Measurements from ENCODE around the gene DNAJC12. TPM values are rescaled to one million over a fixed set of nuclear protein-coding genes. Genes with fewer than 3 reads are reported as not detected.

The DNAJC12 gene
- polyA plus RNA-seq (2011; rRNA removed): 80.0 and 87.9 TPM in 2 replicates
- 15.4 and 15.5 TPM in 2 replicates for polyA plus RNA-seq (2012; cell fraction: cytosol; rRNA removed)
- 3.5 and 7.5 TPM in 2 replicates for polyA plus RNA-seq (2012; cell fraction: nucleus; rRNA removed)
- 13.1 to 19.8 TPM (median 19.1 TPM) in 3 replicates for polyA plus RNA-seq (2017; fragmentation: RNase III; extraction: RNeasy Plus Mini Kit Qiagen cat#74134 plus additional on column Dnase treatment)
- polyA minus RNA-seq (2011; rRNA and poly(A)+ RNA removed): 5.2 and 5.8 TPM in 2 replicates

DNA sequence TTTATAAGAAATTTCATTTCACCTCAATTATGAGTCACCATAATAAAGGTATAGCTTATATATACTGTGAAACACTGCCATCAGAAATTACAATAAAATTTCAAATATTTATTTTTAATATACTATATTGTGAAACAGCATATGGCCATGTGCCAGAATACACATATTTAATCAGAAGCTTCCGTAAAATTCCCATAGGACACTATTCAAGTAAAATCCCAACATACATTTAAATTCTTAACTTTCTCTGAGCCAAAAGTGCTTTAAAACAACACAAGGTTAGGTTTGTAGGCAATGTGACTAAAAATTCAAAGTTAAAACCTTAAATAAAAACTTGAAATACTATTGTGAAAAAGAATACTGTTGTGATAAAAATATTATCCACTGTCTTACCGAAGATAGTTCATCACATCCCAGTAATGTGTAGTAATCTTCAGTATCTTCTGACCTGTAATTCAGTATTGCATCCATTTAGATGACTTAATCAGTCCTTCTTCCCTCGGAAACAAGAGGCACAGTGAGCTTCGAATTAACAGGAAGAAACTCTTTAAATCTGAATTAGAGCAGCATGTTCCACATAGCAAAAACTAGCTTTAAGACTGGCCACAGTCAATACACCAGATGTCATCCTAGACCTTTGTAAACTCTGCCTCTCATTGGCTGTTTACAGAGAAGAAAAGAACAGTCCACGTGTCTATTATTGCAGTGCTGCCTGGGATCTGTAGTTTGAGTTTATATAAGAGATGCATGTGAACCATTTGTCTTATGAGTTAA lies at the start of gene DNAJC12:
Gene DNAJC12 (minus strand): TSS at position 648 of the 774 bp plus-strand sequence. CDS start 177 bp downstream, at position 471.
- ChIA-PET POLR2A (interaction anchor here (0.6 to 1.7 kb wide), 7 partner anchors 12 to 494 kb away, joined by 3 to 7 read pairs (median 5); partner anchors contain the start of gene HNRNPH3), CTCF (interaction anchor here (0.6 to 2.2 kb wide), 4 partner anchors 9 to 1014 kb away, joined by 3 to 11 read pairs (median 6); no protein-coding TSS in a partner anchor)
- H3K9me3 ChIP-seq: no peaks in the 10 kb centered on the region
- peak within 1 kb of the TSS; percentile 63 for H3K27ac ChIP-seq
- TF ChIP-seq FOSL2 (IDR thresholded peaks at IDR 0.05) (no peak), FOSL2 (CRISPR knock-in tag; IDR thresholded peaks at IDR 0.05) (no peak), CBX2 (IDR thresholded peaks at IDR 0.05; ENCODE audit: borderline replicate concordance, low read depth) (no peak), SMC3 (IDR thresholded peaks at IDR 0.05) (0 out of 3 replicates have a peak, but pooled peaks have one; percentile 12), RAD21 (conservative IDR thresholded peaks at IDR 0.05 in 1 of 2, IDR thresholded peaks at IDR 0.05 in 1 of 2) (0 out of 5 replicates have a peak, but pooled peaks have one; percentile 2 to 17), MYC (IDR thresholded peaks at IDR 0.05; ENCODE audit: borderline replicate concordance, low read length) (0 out of 2 replicates have a peak, but pooled peaks have one; percentile 21), EHMT2 (IDR thresholded peaks at IDR 0.05; ENCODE audit: low read depth) (no peak), SREBF2 (IDR thresholded peaks at IDR 0.05) (no peak), CEBPB (IDR thresholded peaks at IDR 0.05) (peak in 1 of 2 experiments; percentile 4; a peak in 1 of 4 replicates), RCOR1 (IDR thresholded peaks at IDR 0.05; ENCODE audit: low read depth, low read length) (no peak), MAFK (IDR thresholded peaks at IDR 0.05; ENCODE audit: partially characterized antibody) (no peak), NR3C1 (IDR thresholded peaks at IDR 0.05) (no peak), ZNF302 (CRISPR knock-in tag; IDR thresholded peaks at IDR 0.05) (no peak), ZFP36 (IDR thresholded peaks at IDR 0.05; ENCODE audit: borderline replicate concordance, partially characterized antibody) (no peak)
- TF ChIP-seq, protein P1, sequence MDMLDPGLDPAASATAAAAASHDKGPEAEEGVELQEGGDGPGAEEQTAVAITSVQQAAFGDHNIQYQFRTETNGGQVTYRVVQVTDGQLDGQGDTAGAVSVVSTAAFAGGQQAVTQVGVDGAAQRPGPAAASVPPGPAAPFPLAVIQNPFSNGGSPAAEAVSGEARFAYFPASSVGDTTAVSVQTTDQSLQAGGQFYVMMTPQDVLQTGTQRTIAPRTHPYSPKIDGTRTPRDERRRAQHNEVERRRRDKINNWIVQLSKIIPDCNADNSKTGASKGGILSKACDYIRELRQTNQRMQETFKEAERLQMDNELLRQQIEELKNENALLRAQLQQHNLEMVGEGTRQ (IDR thresholded peaks at IDR 0.05): peak; percentile 78
- TF ChIP-seq, protein P2, sequence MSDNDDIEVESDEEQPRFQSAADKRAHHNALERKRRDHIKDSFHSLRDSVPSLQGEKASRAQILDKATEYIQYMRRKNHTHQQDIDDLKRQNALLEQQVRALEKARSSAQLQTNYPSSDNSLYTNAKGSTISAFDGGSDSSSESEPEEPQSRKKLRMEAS (IDR thresholded peaks at IDR 0.05): peak; percentile 68
- under 1% methylated on average over 5 of the region's 5 CpGs for WGBS (ENCODE audit: missing lambda C conversion rate)
- FAIRE-seq (peak; percentile 84), ATAC-seq (peak; percentile 96 to 99), DNase-seq (ENCODE audit: low read depth in 1 of 2, low spot score in 1 of 2) (peak; percentile 56 to 86)
- H3K4me3 ChIP-seq: peak within 1 kb of the TSS; percentile 55
- peaks cover 12% of the 10 kb centered on the region; the same call in 1 of the 3 replicates for H3K4me1 ChIP-seq
- peak within 1 kb of the TSS; percentile 76 for H3K4me2 ChIP-seq

DNA sequence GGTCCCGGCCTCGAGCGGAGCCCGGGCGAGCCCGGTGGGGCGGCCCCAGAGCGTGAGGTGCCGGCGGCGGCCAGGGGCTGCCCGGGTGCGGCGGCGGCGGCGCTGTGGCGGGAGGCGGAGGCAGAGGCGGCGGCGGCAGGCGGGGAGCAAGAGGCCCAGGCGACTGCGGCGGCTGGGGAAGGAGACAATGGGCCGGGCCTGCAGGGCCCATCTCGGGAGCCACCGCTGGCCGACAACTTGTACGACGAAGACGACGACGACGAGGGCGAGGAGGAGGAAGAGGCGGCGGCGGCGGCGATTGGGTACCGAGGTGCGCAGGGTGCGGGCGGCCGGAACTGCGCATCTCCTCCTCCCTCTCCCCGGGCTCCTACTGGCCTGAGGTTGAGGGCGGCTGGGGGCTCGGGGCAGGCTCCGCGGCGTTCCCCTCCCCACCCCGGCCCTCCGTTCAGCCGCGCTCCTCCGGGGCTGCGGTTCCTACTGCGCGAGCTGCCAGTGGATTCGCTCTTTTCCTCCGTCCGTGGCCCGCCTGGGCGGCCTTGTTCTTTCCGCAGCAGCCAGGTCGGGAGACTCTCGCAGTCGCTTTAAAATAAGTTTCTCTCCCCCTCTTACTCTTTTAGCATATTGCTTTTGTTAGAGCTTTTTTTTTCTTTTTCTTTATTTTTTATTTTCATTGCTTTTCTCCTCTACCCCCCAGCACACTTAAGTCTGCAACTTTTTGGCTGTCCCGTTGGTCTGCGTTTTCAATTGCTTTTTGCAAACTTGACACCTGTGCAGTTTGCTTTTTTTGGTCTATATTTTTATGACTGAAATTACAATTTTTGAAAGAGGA lies 47.1 kb upstream of the DNAJC12 start:
- ATAC-seq (peak; percentile 87 to 88), DNase-seq (ENCODE audit: low read depth in 1 of 2, low spot score in 1 of 2) (peak; percentile 69 to 83), FAIRE-seq (no peak)
- Histone ChIP-seq H3K4me2 (peak overlapping the region; percentile 83), H3K4me3 (peak overlapping the region; percentile 69), H3K4me1 (peaks cover 11% of the 10 kb centered on the region), H3K9me3 (no peaks in the 10 kb centered on the region), H3K27ac (peak overlapping the region; percentile 94 to 95)
- 1% methylated on average over 37 of the region's 73 CpGs for WGBS (ENCODE audit: missing lambda C conversion rate)
- TF ChIP-seq RFX5 (IDR thresholded peaks at IDR 0.05) (0 out of 2 replicates have a peak, but pooled peaks have one; percentile 33), JUN (IDR thresholded peaks at IDR 0.05) (peak; percentile 77 to 88; a peak in 4 of 5 replicates), TP53 (CRISPR knock-in tag; IDR thresholded peaks at IDR 0.05) (peak; percentile 70; the same call in 1 of the 2 replicates), POLR2A (IDR thresholded peaks at IDR 0.05; ENCODE audit: low read length) (peak; percentile 19; the same call in 1 of the 2 replicates), POLR2AphosphoS2 (conservative IDR thresholded peaks at IDR 0.05; ENCODE audit: low read length) (no peak), EHF (CRISPR knock-in tag; IDR thresholded peaks at IDR 0.05) (no peak)
- TF ChIP-seq, protein P3, sequence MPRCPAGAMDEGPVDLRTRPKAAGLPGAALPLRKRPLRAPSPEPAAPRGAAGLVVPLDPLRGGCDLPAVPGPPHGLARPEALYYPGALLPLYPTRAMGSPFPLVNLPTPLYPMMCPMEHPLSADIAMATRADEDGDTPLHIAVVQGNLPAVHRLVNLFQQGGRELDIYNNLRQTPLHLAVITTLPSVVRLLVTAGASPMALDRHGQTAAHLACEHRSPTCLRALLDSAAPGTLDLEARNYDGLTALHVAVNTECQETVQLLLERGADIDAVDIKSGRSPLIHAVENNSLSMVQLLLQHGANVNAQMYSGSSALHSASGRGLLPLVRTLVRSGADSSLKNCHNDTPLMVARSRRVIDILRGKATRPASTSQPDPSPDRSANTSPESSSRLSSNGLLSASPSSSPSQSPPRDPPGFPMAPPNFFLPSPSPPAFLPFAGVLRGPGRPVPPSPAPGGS (IDR thresholded peaks at IDR 0.05): peak; percentile 54; the same call in 1 of the 3 replicates
- ChIA-PET POLR2A (interaction anchor here (0.6 to 1.4 kb wide), 7 partner anchors 17 to 448 kb away, joined by 3 to 6 read pairs (median 4); partner anchors contain the start of genes HNRNPH3 and PBLD), CTCF (interaction anchor here (0.6 to 1.9 kb wide), 7 partner anchors 9 to 729 kb away, joined by 3 to 12 read pairs (median 3); no protein-coding TSS in a partner anchor)

All from A549 (cell line).